Panc1 (cell line): ENCODE results near the gene SATB1. TPM values are rescaled to one million over a fixed set of nuclear protein-coding genes. Genes with fewer than 3 reads are reported as not detected.

Experiments
- ATAC-seq: fragments of 200-7000 bp; cut with Tn5 transposase; 2 replicates; pipeline ENCODE4 v1.9.1; 2020; ENCODE audit warnings: mild to moderate bottlenecking, moderate library complexity
- BruUV-seq: library from RNA; stranded (reverse); fragments of 400-500 nt; replicated peaks from 2 replicates; lab custom pipeline; 2021; lab: Mats Ljungman, UMichigan
- CTCF ChIA-PET: fragments of 300-600 bp; sonication (Branson Sonifier 250); formaldehyde crosslinking; loops from one replicate; lab custom pipeline; 2022; ENCODE audit warnings: antibody characterized with exemption; lab: Charles Lee
- POLR2A ChIA-PET: fragments of 300-600 bp; sonication (Branson Sonifier 250); formaldehyde crosslinking; loops from one replicate; lab custom pipeline; 2022; ENCODE audit warnings: antibody characterized with exemption; lab: Charles Lee
- DNase-seq: peaks from one replicate; pipeline ENCODE4 v3.0.0-alpha.2; 2010; ENCODE audit warnings: low read depth, low spot score
- H3K27ac ChIP-seq: 2 replicates; pipeline ENCODE4 v1.5.1; 2011; ENCODE audit warnings: mild to moderate bottlenecking, low read length, inconsistent platforms
- H3K27me3 ChIP-seq: fragments of 200-500 bp; sonication (Bioruptor generic); 2 replicates; pipeline ENCODE4 v1.6.0; 2014; ENCODE audit warnings: low read length, inconsistent platforms; ENCODE audit not compliant: control insufficient read depth, insufficient read depth
- H3K36me3 ChIP-seq: fragments of 200-500 bp; sonication (Bioruptor generic); 2 replicates; pipeline ENCODE4 v1.5.1; 2014; ENCODE audit warnings: inconsistent platforms, mild to moderate bottlenecking, low read length, moderate library complexity; ENCODE audit not compliant: control insufficient read depth, insufficient read depth
- H3K4me1 ChIP-seq: 2 replicates; pipeline ENCODE4 v1.5.1; 2011; ENCODE audit warnings: inconsistent platforms, mild to moderate bottlenecking, low read length, moderate library complexity; ENCODE audit not compliant: control insufficient read depth, insufficient read depth
- H3K4me3 ChIP-seq, 2 experiments: 2 replicates each; pipeline ENCODE4 v1.5.1; 2011 to 2012; ENCODE audit warnings: low read depth in 2 of 2, low read length in 2 of 2, mild to moderate bottlenecking in 2 of 2, inconsistent platforms in 1 of 2, moderate library complexity in 1 of 2
- H3K9me3 ChIP-seq: fragments of 200-500 bp; sonication (Bioruptor generic); 2 replicates; pipeline ENCODE4 v1.5.1; 2014; ENCODE audit warnings: low read depth, mild to moderate bottlenecking, inconsistent platforms, low read length, moderate library complexity; ENCODE audit not compliant: control insufficient read depth, insufficient read depth
- CTCF ChIP-seq: fragments of 450-650 bp; IDR thresholded peaks from 2 replicates; pipeline ENCODE4 v1.5.1; 2017; ENCODE audit warnings: mild to moderate bottlenecking
- POLR2AphosphoS5 ChIP-seq: IDR thresholded peaks from 2 replicates; pipeline ENCODE4 v1.6.1; 2012; ENCODE audit warnings: mild to moderate bottlenecking, low read depth, low read length, moderate library complexity
- REST ChIP-seq, 2 experiments: IDR thresholded peaks; 2 replicates each; pipeline ENCODE4 v1.6.1; 2011 to 2012; ENCODE audit warnings: low read depth in 2 of 2, control low read depth in 1 of 2, low read length in 1 of 2, mild to moderate bottlenecking in 1 of 2, moderate library complexity in 1 of 2; ENCODE audit not compliant: insufficient read depth in 1 of 2
- SIN3A ChIP-seq: IDR thresholded peaks from 2 replicates; pipeline ENCODE4 v1.6.1; 2012; ENCODE audit warnings: low read depth, mild to moderate bottlenecking, low read length, moderate library complexity, borderline replicate concordance; ENCODE audit not compliant: insufficient read depth
- TCF7L2 ChIP-seq: IDR thresholded peaks from 2 replicates; pipeline ENCODE4 v1.6.1; 2011; ENCODE audit warnings: mild to moderate bottlenecking, low read depth, low read length, inconsistent platforms
- in situ Hi-C: cut with HindIII; loops from 2 replicates; pipeline ENCODE4 v1.10.0; 2016; ENCODE audit warnings: low sequenced_read_pairs, low pct_unique_long_range_greater_than_20kb
- intact Hi-C: fragments of 100-400 bp; cut with micrococcal nuclease; formaldehyde crosslinking; loops from one replicate; pipeline ENCODE4 v1.10.0; 2022; ENCODE audit not compliant: unreplicated experiment
- total RNA-seq: library from RNA; stranded (reverse); gene quantifications from one replicate; pipeline ENCODE4 v1.2.1, GENCODE V29; 2021; ENCODE audit not compliant: unreplicated experiment

SATB1 gene
- total RNA-seq, 1 experiment from 2014 or later, result 0.31 TPM

- no peak for TF ChIP-seq SIN3A
- TF ChIP-seq TCF7L2, result no peak
- no peak for TF ChIP-seq CTCF
- TF ChIP-seq REST (IDR thresholded peaks at IDR 0.05; ENCODE audit: insufficient read depth in 1 of 2, low read depth in 2 of 2, low read length in 1 of 2), result no peak
- no peak for TF ChIP-seq POLR2AphosphoS5
- H3K4me3 ChIP-seq, result no peak overlapping the region
- no peaks in the 10 kb centered on the region for H3K9me3 ChIP-seq
- H3K36me3 ChIP-seq, result no peaks in the 10 kb centered on the region
- no TSS peak for BruUV-seq
- ChIA-PET POLR2A (no interaction called here), CTCF (no interaction called here)
- no peak overlapping the region for H3K27ac ChIP-seq
- in situ Hi-C loops (no loop called here), intact Hi-C loops (no loop called here)
- ATAC-seq (no peak), DNase-seq (no peak)
- H3K27me3 ChIP-seq, result peaks cover 5% of the 10 kb centered on the region
- no peaks in the 10 kb centered on the region for H3K4me1 ChIP-seq
Measured at GRCh38 chr3:18415167-18415566, 10.0 kb downstream of the SATB1 start.

GRCh38 chr3:18412684-18413083 lies 12.5 kb downstream of the SATB1 start:
- DNase-seq (no peak), ATAC-seq (no peak)
- H3K36me3 ChIP-seq, result no peaks in the 10 kb centered on the region
- no peak for TF ChIP-seq POLR2AphosphoS5
- TF ChIP-seq CTCF, result no peak
- TF ChIP-seq TCF7L2, result no peak
- TF ChIP-seq SIN3A, result no peak
- TF ChIP-seq REST (IDR thresholded peaks at IDR 0.05; ENCODE audit: insufficient read depth in 1 of 2, low read depth in 2 of 2, low read length in 1 of 2), result no peak
- intact Hi-C loops (no loop called here), in situ Hi-C loops (no loop called here)
- H3K27ac ChIP-seq, result no peak overlapping the region
- CTCF ChIA-PET, result no interaction called here
- H3K4me1 ChIP-seq, result no peaks in the 10 kb centered on the region
- no peaks in the 10 kb centered on the region; the same call in 1 of the 2 replicates for H3K27me3 ChIP-seq
- POLR2A ChIA-PET, result no interaction called here
- no peak overlapping the region for H3K4me3 ChIP-seq
- no peaks in the 10 kb centered on the region for H3K9me3 ChIP-seq
- no TSS peak for BruUV-seq
